ENCODE data around the gene PPP1R36.
A peak's percentile ranks its signal among the peaks of the same experiment; 100 is the strongest.

PPP1R36 gene

GRCh38 chr14:64573109-64573508 lies 23.3 kb downstream of the PPP1R36 start:
- H3K4me1 ChIP-seq (ENCODE audit: insufficient read depth, low read length): peaks cover 30% of the 10 kb centered on the region
- H3K27me3 ChIP-seq (ENCODE audit: control insufficient read depth in 1 of 2, insufficient read depth in 2 of 2, low read length in 2 of 2): no peaks in the 10 kb centered on the region
- H3K36me3 ChIP-seq (ENCODE audit: insufficient read depth, low read length): no peaks in the 10 kb centered on the region
- H3K4me3 ChIP-seq (ENCODE audit: low read depth in 1 of 2, low read length in 2 of 2): no peak overlapping the region
- H3K27ac ChIP-seq (ENCODE audit: low read depth, low read length): peak overlapping the region; percentile 73
- H3K9ac ChIP-seq (ENCODE audit: low read length): no peak overlapping the region
- H3K9me3 ChIP-seq (ENCODE audit: low read length): no peaks in the 10 kb centered on the region

DNA sequence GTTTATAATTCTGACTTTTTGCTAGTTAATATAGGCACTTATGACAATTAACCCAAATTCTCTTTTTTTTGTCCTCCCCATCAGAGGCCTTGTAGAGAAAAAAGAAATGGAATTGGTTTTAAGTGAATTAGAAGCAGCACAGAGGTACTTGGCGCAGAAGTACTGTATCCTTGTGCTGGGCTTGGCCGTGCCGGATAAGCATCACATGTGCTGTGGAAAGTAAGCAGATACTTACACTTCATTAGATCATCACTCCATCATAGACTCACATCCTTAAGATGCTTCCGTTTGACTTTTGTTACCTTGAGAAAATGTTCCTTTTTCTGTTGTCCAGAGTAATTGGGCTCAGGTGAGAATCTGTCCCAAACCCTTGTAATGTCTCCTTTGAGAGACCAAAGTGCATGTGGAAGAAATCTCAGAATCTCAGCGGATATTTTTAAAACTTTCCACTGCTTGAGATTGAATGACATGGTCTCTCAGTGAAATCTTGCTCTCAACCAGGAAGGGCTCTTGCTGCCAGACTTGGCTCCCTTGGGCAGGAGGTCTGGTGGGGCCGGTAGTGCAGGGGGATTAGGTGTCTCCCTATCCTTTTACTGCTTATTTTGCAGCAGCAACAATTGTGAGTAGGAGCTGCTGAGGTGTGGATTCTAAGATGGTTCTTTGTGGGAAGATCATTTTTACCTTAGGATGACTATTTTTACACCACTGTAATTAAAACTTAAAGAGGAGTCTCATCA lies 24.8 kb downstream of the PPP1R36 start:
- Histone ChIP-seq H3K4me3 (ENCODE audit: low read depth in 1 of 2, low read length in 2 of 2) (no peak overlapping the region), H3K36me3 (ENCODE audit: insufficient read depth, low read length) (no peaks in the 10 kb centered on the region), H3K27me3 (ENCODE audit: control insufficient read depth in 1 of 2, insufficient read depth in 2 of 2, low read length in 2 of 2) (no peaks in the 10 kb centered on the region), H3K4me1 (ENCODE audit: insufficient read depth, low read length) (peaks cover 16% of the 10 kb centered on the region), H3K9me3 (ENCODE audit: low read length) (no peaks in the 10 kb centered on the region), H3K9ac (ENCODE audit: low read length) (no peak overlapping the region), H3K27ac (ENCODE audit: low read depth, low read length) (no peak overlapping the region)

DNA sequence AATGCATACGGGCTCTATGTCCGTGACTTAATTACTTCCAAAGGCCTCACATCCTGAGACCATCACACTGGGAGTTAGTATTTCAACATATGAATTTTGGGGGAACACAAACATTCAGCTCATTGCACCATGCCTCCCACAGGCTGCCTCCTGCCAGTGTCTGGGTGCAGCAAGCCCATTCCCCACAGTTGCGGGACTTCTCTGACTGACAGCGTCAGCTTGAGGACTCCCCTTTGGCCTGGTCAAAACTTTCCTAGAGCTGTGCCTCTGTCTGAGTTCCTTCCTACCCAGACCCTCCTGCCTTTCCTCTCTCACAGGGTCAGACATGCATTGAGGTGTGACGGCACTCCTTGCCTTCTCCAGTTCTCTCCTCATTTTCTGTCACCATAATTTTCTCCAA lies 27.4 kb downstream of the PPP1R36 start:
- H3K4me3 ChIP-seq (ENCODE audit: low read depth in 1 of 2, low read length in 2 of 2): no peak overlapping the region
- no peaks in the 10 kb centered on the region for H3K27me3 ChIP-seq (ENCODE audit: control insufficient read depth in 1 of 2, insufficient read depth in 2 of 2, low read length in 2 of 2)
- H3K4me1 ChIP-seq (ENCODE audit: insufficient read depth, low read length): peaks cover 21% of the 10 kb centered on the region
- H3K9me3 ChIP-seq (ENCODE audit: low read length): no peaks in the 10 kb centered on the region
- H3K36me3 ChIP-seq (ENCODE audit: insufficient read depth, low read length): no peaks in the 10 kb centered on the region
- H3K27ac ChIP-seq (ENCODE audit: low read depth, low read length): no peak overlapping the region
- H3K9ac ChIP-seq (ENCODE audit: low read length): no peak overlapping the region

GRCh38 chr14:64580467-64580866 lies 30.7 kb downstream of the PPP1R36 start:
- no peak overlapping the region for H3K4me3 ChIP-seq (ENCODE audit: low read depth in 1 of 2, low read length in 2 of 2)
- no peak overlapping the region for H3K27ac ChIP-seq (ENCODE audit: low read depth, low read length)
- no peak overlapping the region for H3K9ac ChIP-seq (ENCODE audit: low read length)
- H3K9me3 ChIP-seq (ENCODE audit: low read length): no peaks in the 10 kb centered on the region
- no peaks in the 10 kb centered on the region for H3K36me3 ChIP-seq (ENCODE audit: insufficient read depth, low read length)
- H3K4me1 ChIP-seq (ENCODE audit: insufficient read depth, low read length): peaks cover 8% of the 10 kb centered on the region
- no peaks in the 10 kb centered on the region for H3K27me3 ChIP-seq (ENCODE audit: control insufficient read depth in 1 of 2, insufficient read depth in 2 of 2, low read length in 2 of 2)

GRCh38 chr14:64581363-64581762 lies 31.6 kb downstream of the PPP1R36 start:
- no peak overlapping the region for H3K9ac ChIP-seq (ENCODE audit: low read length)
- no peaks in the 10 kb centered on the region for H3K9me3 ChIP-seq (ENCODE audit: low read length)

GRCh38 chr14:64581817-64582216 lies 32.1 kb downstream of the PPP1R36 start:
- Histone ChIP-seq H3K9me3 (ENCODE audit: low read length) (no peaks in the 10 kb centered on the region), H3K4me3 (ENCODE audit: low read depth in 1 of 2, low read length in 2 of 2) (no peak overlapping the region), H3K4me1 (ENCODE audit: insufficient read depth, low read length) (peaks cover 8% of the 10 kb centered on the region), H3K9ac (ENCODE audit: low read length) (no peak overlapping the region), H3K27me3 (ENCODE audit: control insufficient read depth in 1 of 2, insufficient read depth in 2 of 2, low read length in 2 of 2) (no peaks in the 10 kb centered on the region), H3K27ac (ENCODE audit: low read depth, low read length) (no peak overlapping the region), H3K36me3 (ENCODE audit: insufficient read depth, low read length) (no peaks in the 10 kb centered on the region)

More at GRCh38 chr14:64581363-64581762, 31.6 kb downstream of the PPP1R36 start:
- Histone ChIP-seq H3K36me3 (ENCODE audit: insufficient read depth, low read length) (no peaks in the 10 kb centered on the region), H3K27me3 (ENCODE audit: control insufficient read depth in 1 of 2, insufficient read depth in 2 of 2, low read length in 2 of 2) (no peaks in the 10 kb centered on the region), H3K27ac (ENCODE audit: low read depth, low read length) (no peak overlapping the region), H3K4me1 (ENCODE audit: insufficient read depth, low read length) (peaks cover 8% of the 10 kb centered on the region), H3K4me3 (ENCODE audit: low read depth in 1 of 2, low read length in 2 of 2) (no peak overlapping the region)

GRCh38 chr14:64584190-64584589 lies 34.4 kb downstream of the PPP1R36 start:
- H3K4me1 ChIP-seq (ENCODE audit: insufficient read depth, low read length): peaks cover 8% of the 10 kb centered on the region
- H3K27me3 ChIP-seq (ENCODE audit: control insufficient read depth in 1 of 2, insufficient read depth in 2 of 2, low read length in 2 of 2): no peaks in the 10 kb centered on the region
- no peaks in the 10 kb centered on the region for H3K9me3 ChIP-seq (ENCODE audit: low read length)
- peak overlapping the region; percentile 1 for H3K27ac ChIP-seq (ENCODE audit: low read depth, low read length)
- H3K4me3 ChIP-seq (ENCODE audit: low read depth in 1 of 2, low read length in 2 of 2): no peak overlapping the region
- no peak overlapping the region for H3K9ac ChIP-seq (ENCODE audit: low read length)
- H3K36me3 ChIP-seq (ENCODE audit: insufficient read depth, low read length): no peaks in the 10 kb centered on the region

GRCh38 chr14:64591809-64592208 lies 42.0 kb downstream of the PPP1R36 start:
- H3K9me3 ChIP-seq (ENCODE audit: low read length): no peaks in the 10 kb centered on the region
- H3K36me3 ChIP-seq (ENCODE audit: insufficient read depth, low read length): no peaks in the 10 kb centered on the region
- H3K27me3 ChIP-seq (ENCODE audit: control insufficient read depth in 1 of 2, insufficient read depth in 2 of 2, low read length in 2 of 2): no peaks in the 10 kb centered on the region
- H3K4me1 ChIP-seq (ENCODE audit: insufficient read depth, low read length): no peaks in the 10 kb centered on the region
- H3K4me3 ChIP-seq (ENCODE audit: low read depth in 1 of 2, low read length in 2 of 2): no peak overlapping the region
- no peak overlapping the region for H3K27ac ChIP-seq (ENCODE audit: low read depth, low read length)
- H3K9ac ChIP-seq (ENCODE audit: low read length): no peak overlapping the region

DNA sequence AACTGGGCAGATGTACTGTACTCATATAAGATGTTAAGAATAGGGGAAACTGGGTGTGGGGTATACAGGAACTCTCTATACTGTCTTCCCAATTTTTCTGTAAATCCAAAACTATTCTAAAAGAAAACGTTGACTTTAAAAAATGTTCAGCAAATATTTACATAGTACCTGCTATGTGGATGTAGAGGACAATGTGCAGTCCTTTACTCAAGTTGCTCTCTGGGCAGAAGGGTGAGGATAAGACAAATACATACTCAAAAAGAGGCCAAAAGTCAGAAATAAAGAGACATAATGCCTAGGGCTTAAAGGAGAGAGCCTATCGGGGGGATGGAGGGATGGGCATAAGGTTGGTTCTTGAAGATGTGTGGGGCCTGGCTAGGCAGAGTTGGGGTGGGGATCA lies 44.7 kb downstream of the PPP1R36 start:
- no peak overlapping the region for H3K27ac ChIP-seq (ENCODE audit: low read depth, low read length)
- no peaks in the 10 kb centered on the region for H3K27me3 ChIP-seq (ENCODE audit: control insufficient read depth in 1 of 2, insufficient read depth in 2 of 2, low read length in 2 of 2)
- no peaks in the 10 kb centered on the region for H3K9me3 ChIP-seq (ENCODE audit: low read length)
- H3K4me1 ChIP-seq (ENCODE audit: insufficient read depth, low read length): no peaks in the 10 kb centered on the region
- H3K36me3 ChIP-seq (ENCODE audit: insufficient read depth, low read length): no peaks in the 10 kb centered on the region
- H3K4me3 ChIP-seq (ENCODE audit: low read depth in 1 of 2, low read length in 2 of 2): no peak overlapping the region
- H3K9ac ChIP-seq (ENCODE audit: low read length): no peak overlapping the region

GRCh38 chr14:64598404-64598803 lies 48.6 kb downstream of the PPP1R36 start:
- H3K9me3 ChIP-seq (ENCODE audit: low read length): no peaks in the 10 kb centered on the region
- H3K36me3 ChIP-seq (ENCODE audit: insufficient read depth, low read length): no peaks in the 10 kb centered on the region
- no peak overlapping the region for H3K4me3 ChIP-seq (ENCODE audit: low read depth in 1 of 2, low read length in 2 of 2)
- H3K9ac ChIP-seq (ENCODE audit: low read length): no peak overlapping the region
- H3K4me1 ChIP-seq (ENCODE audit: insufficient read depth, low read length): no peaks in the 10 kb centered on the region
- H3K27ac ChIP-seq (ENCODE audit: low read depth, low read length): no peak overlapping the region
- no peaks in the 10 kb centered on the region for H3K27me3 ChIP-seq (ENCODE audit: control insufficient read depth in 1 of 2, insufficient read depth in 2 of 2, low read length in 2 of 2)

GRCh38 chr14:64601571-64601970 lies 51.8 kb downstream of the PPP1R36 start:
- H3K9ac ChIP-seq (ENCODE audit: low read length): no peak overlapping the region
- H3K27ac ChIP-seq (ENCODE audit: low read depth, low read length): no peak overlapping the region
- no peaks in the 10 kb centered on the region for H3K4me1 ChIP-seq (ENCODE audit: insufficient read depth, low read length)
- H3K36me3 ChIP-seq (ENCODE audit: insufficient read depth, low read length): no peaks in the 10 kb centered on the region
- H3K9me3 ChIP-seq (ENCODE audit: low read length): no peaks in the 10 kb centered on the region
- no peaks in the 10 kb centered on the region for H3K27me3 ChIP-seq (ENCODE audit: control insufficient read depth in 1 of 2, insufficient read depth in 2 of 2, low read length in 2 of 2)
- no peak overlapping the region for H3K4me3 ChIP-seq (ENCODE audit: low read depth in 1 of 2, low read length in 2 of 2)

GRCh38 chr14:64602826-64603225 lies 53.1 kb downstream of the PPP1R36 start:
- Histone ChIP-seq H3K36me3 (ENCODE audit: insufficient read depth, low read length) (no peaks in the 10 kb centered on the region), H3K9ac (ENCODE audit: low read length) (no peak overlapping the region), H3K27ac (ENCODE audit: low read depth, low read length) (no peak overlapping the region), H3K9me3 (ENCODE audit: low read length) (no peaks in the 10 kb centered on the region), H3K4me3 (ENCODE audit: low read depth in 1 of 2, low read length in 2 of 2) (no peak overlapping the region), H3K27me3 (ENCODE audit: control insufficient read depth in 1 of 2, insufficient read depth in 2 of 2, low read length in 2 of 2) (no peaks in the 10 kb centered on the region), H3K4me1 (ENCODE audit: insufficient read depth, low read length) (no peaks in the 10 kb centered on the region)

Measured in muscle layer of colon (tissue), 2 donors.